Progenitor cell of endocrine pancreas (in vitro differentiated cells): ENCODE measurements around the gene IL17RA. TPM values are rescaled to one million over a fixed set of nuclear protein-coding genes. Genes with fewer than 3 reads are reported as not detected.
A peak's percentile ranks its signal among the peaks of the same experiment; 100 is the strongest.

Experiments
- DNase-seq: peaks from one replicate; pipeline ENCODE4 v3.0.0; 2021; ENCODE audit warnings: low spot score; ENCODE audit not compliant: unreplicated experiment
- H3K27ac Mint-ChIP-seq: 2 replicates; pipeline ENCODE4 v1.8.0; 2021; ENCODE audit warnings: mild to moderate bottlenecking, moderate library complexity, mixed read lengths
- H3K27me3 Mint-ChIP-seq: 2 replicates; pipeline ENCODE4 v1.8.0; 2021; ENCODE audit warnings: mixed read lengths
- H3K36me3 Mint-ChIP-seq: 2 replicates; pipeline ENCODE4 v1.8.0; 2022; ENCODE audit warnings: mixed read lengths; ENCODE audit not compliant: insufficient read depth
- H3K4me1 Mint-ChIP-seq: 2 replicates; pipeline ENCODE4 v1.8.0; 2021; ENCODE audit warnings: low read depth, mixed read lengths
- H3K4me3 Mint-ChIP-seq: 2 replicates; pipeline ENCODE4 v1.8.0; 2021; ENCODE audit warnings: low read depth, mild to moderate bottlenecking, moderate library complexity, mixed read lengths
- H3K9me3 Mint-ChIP-seq: 2 replicates; pipeline ENCODE4 v1.8.0; 2021; ENCODE audit warnings: low read depth, mixed read lengths
- total RNA-seq: library from RNA; stranded (reverse); gene quantifications from 2 replicates; pipeline ENCODE4 v1.2.1, GENCODE V29; 2021
- TF ChIP-seq, protein P1 (sequence below): fragments of 200-600 bp; sonication (generic); IDR thresholded peaks from one replicate; pipeline ENCODE4 v1.5.0; 2021; ENCODE audit warnings: antibody characterized with exemption, mild to moderate bottlenecking; ENCODE audit not compliant: unreplicated experiment

The IL17RA gene
- total RNA-seq, 1 donor from 2014 or later = 8.4 TPM

DNA sequence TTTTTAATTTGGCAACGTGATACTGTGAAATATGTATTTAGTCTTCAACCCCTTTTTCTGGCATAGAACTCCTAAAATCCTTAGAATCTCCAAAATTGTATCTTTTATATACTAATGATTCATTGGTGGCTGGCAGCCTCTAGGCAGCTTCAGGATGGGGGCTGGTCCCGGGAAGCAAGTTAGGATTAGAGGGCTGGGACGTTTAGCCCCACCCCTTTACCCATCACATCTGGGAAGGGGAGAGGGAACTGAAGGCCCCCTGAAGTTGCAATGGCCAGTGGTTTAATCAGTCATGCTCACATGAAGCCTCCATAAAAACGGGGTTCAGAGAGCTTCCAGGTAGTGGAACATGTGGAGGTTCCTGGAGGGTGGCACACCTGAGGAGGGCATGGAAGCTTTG lies 7.1 kb downstream of the IL17RA start:
- no peak for DNase-seq

DNA sequence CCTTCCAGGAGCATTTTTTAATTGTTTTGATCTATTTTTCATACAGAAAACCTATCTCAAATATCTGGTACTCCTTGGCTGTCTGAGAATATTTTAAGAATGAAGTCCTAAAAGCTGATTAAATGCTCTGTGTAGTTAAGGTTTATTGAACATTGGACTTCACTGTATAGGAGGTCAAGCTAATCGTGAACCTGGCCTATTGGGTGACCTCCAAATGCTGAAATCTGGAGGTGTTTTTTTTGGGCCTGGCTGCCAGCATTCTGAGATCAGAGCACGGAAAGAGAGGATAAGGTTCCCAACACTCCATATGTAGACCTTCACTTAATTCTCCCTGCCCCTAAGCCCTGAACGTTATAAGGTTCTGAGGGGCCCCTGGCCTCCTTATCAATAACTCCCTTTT lies 8.3 kb downstream of the IL17RA start:
- Mint-ChIP-seq H3K4me1 (no peaks in the 10 kb centered on the region), H3K27me3 (no peaks in the 10 kb centered on the region), H3K4me3 (no peak overlapping the region), H3K9me3 (no peaks in the 10 kb centered on the region), H3K36me3 (no peaks in the 10 kb centered on the region), H3K27ac (no peak overlapping the region)
- TF ChIP-seq, protein P1, sequence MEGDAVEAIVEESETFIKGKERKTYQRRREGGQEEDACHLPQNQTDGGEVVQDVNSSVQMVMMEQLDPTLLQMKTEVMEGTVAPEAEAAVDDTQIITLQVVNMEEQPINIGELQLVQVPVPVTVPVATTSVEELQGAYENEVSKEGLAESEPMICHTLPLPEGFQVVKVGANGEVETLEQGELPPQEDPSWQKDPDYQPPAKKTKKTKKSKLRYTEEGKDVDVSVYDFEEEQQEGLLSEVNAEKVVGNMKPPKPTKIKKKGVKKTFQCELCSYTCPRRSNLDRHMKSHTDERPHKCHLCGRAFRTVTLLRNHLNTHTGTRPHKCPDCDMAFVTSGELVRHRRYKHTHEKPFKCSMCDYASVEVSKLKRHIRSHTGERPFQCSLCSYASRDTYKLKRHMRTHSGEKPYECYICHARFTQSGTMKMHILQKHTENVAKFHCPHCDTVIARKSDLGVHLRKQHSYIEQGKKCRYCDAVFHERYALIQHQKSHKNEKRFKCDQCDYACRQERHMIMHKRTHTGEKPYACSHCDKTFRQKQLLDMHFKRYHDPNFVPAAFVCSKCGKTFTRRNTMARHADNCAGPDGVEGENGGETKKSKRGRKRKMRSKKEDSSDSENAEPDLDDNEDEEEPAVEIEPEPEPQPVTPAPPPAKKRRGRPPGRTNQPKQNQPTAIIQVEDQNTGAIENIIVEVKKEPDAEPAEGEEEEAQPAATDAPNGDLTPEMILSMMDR = no peak
- DNase-seq = no peak

More for the DNA sequence above, 7.1 kb downstream of the IL17RA start:
- H3K9me3 Mint-ChIP-seq = no peaks in the 10 kb centered on the region
- TF ChIP-seq, protein P1 = no peak
- no peaks in the 10 kb centered on the region for H3K36me3 Mint-ChIP-seq
- peaks cover 8% of the 10 kb centered on the region for H3K27me3 Mint-ChIP-seq
- H3K27ac Mint-ChIP-seq = no peak overlapping the region
- H3K4me1 Mint-ChIP-seq = no peaks in the 10 kb centered on the region
- no peak overlapping the region for H3K4me3 Mint-ChIP-seq

DNA sequence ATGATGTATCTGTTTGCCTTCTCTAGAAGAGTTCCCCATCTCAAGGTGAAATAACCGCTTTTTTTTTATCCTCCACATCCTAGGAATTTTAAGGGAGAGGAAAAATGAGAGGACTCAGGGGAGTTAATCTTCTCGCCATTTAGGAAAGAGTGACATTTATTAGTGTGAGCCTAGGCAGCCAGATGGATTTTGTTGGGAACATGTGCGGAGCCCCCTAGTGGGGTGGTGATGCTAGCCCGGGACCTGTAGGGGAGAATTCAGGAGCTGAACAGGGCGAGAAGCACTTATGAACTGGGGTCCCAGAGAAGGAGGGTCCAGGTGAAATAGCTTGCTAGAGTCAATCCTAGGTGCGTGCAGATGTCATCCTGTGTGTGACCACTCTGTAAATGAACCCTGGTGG lies 10.7 kb downstream of the IL17RA start:
- DNase-seq = no peak
- TF ChIP-seq, protein P1 = peak; percentile 53
- no peak overlapping the region for H3K4me3 Mint-ChIP-seq
- H3K27me3 Mint-ChIP-seq = no peaks in the 10 kb centered on the region
- H3K36me3 Mint-ChIP-seq = no peaks in the 10 kb centered on the region
- H3K27ac Mint-ChIP-seq = no peak overlapping the region
- H3K9me3 Mint-ChIP-seq = no peaks in the 10 kb centered on the region
- H3K4me1 Mint-ChIP-seq = no peaks in the 10 kb centered on the region

DNA sequence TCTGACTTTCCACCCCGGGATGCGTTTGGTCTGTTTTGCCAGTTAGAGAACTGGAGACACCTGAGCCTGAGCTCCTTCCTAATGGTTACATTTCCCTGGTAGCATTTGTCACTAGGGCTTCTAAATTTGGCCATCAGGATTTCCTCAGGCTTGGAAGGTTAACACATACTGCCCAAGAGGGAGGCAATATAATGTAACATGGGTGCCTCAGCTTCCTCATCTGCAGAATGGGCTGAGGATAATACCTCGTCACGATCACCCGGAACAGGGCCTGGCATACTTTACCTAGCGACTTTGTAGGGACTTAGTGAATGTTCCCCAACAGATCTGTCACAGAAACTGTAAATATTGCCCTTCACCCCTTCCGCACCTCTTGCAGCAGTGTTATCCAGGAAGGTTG lies 11.3 kb downstream of the IL17RA start:
- Mint-ChIP-seq H3K9me3 (no peaks in the 10 kb centered on the region), H3K27ac (no peak overlapping the region), H3K27me3 (no peaks in the 10 kb centered on the region), H3K36me3 (peaks cover 2% of the 10 kb centered on the region), H3K4me1 (no peaks in the 10 kb centered on the region), H3K4me3 (no peak overlapping the region)
- TF ChIP-seq, protein P1 = no peak
- no peak for DNase-seq

DNA sequence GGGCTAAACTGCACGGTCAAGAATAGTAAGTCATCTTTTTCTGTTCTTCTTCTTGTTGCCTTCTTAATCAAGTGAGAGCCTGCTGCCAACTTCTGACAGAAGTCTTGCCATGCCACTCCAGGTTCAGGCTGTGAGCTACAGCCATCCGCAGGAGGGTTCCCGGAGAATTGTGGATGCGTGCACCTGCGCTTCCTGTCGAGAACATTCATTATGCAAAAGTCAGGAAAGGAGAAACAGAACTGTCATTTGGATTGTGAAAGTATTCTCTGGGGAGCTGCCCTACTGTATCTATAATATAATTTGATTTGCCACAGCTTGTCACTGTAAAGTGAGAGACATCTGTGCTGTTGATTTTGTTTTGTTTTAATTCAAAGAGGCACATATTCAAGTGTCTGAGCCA lies 12.3 kb downstream of the IL17RA start:
- TF ChIP-seq, protein P1 = no peak
- no peak overlapping the region for H3K27ac Mint-ChIP-seq
- H3K4me3 Mint-ChIP-seq = no peak overlapping the region
- H3K27me3 Mint-ChIP-seq = no peaks in the 10 kb centered on the region
- H3K36me3 Mint-ChIP-seq = peaks cover 2% of the 10 kb centered on the region
- DNase-seq = no peak
- no peaks in the 10 kb centered on the region for H3K4me1 Mint-ChIP-seq
- H3K9me3 Mint-ChIP-seq = no peaks in the 10 kb centered on the region
